Stimulated activated CD4-positive, alpha-beta T cell treated with anti-CD3 and anti-CD28 coated beads, Interleukin-15, amount 100 ng/mL, for 48 hours (primary cell): ENCODE measurements around the gene DEFB129.
"Not testable (repeated sequence)": the region's sequence is repeated elsewhere in the genome, so short reads cannot be mapped to it uniquely, and the experiment has no call there.

ENCODE experiments used
- DNase-seq, 2 donors: peaks; one replicate each; pipeline ENCODE4 v3.0.0-alpha.2; 2020; ENCODE audit warnings: low read depth in 2 of 2

Gene DEFB129

DNA sequence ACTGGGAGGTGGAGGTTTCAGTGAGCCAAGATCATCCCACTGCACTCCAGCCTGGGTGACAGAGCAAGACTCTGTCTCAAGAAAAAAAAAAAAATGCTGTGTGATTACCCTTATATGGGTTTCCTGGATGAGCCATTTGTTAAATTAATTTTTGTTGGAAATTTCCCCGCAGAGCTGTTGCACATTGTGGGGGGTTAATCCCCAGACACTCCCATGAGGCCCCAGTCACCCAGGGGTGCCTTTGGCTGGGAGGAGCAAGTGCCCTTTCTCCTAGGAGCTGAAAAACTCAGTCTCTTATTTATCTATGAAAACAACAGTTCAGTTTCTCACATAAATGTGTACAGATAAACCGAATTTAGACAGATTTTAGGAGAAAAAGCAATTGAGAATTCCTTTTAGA, 25.7 kb downstream of the DEFB129 start:
- DNase-seq, result no peak

DNA sequence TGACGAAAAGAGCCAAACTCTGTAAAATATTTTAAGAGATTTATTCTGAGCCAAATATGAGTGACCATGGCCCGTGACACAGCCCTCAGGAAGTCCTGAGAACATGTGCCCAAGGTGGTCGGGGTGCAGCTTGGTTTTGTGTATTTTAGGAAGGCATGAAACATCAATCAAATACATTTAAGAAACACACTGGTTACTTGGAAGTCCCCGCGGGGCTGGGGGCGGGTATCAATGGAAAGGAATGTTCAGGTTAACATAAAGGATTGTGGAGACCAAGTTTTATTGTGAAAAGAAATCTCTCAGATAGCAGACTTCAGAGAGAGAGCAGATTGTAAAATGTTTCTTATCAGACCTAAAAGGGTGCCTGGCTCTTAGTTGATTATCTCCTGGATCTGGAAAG, 26.4 kb downstream of the DEFB129 start:
- not testable (repeated sequence) for DNase-seq

DNA sequence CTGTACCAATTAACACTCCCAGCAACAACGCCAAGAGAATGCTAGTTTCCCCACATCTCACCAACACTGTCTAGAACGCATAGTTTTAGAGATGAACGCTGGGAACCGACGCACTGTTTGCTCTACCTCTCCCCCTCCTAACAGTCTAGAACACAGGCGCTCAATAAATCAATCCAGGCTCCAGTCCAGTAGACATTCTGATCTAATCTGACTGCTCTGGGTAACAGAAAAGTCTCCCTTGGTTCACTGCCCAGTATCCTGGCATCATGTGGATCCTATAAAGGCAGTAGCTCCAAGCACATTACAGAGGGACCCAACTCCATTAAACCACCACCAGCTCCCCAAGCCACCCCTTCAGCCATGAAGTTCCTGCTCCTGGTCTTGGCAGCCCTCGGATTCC, 30.4 kb downstream of the DEFB129 start, which contains the start of gene DEFB132:
Gene DEFB132, plus strand, starts transcription at position 306 of the 400 bp plus-strand sequence. Its CDS starts 55 bp downstream, at position 361.
- DNase-seq, result no peak

DNA sequence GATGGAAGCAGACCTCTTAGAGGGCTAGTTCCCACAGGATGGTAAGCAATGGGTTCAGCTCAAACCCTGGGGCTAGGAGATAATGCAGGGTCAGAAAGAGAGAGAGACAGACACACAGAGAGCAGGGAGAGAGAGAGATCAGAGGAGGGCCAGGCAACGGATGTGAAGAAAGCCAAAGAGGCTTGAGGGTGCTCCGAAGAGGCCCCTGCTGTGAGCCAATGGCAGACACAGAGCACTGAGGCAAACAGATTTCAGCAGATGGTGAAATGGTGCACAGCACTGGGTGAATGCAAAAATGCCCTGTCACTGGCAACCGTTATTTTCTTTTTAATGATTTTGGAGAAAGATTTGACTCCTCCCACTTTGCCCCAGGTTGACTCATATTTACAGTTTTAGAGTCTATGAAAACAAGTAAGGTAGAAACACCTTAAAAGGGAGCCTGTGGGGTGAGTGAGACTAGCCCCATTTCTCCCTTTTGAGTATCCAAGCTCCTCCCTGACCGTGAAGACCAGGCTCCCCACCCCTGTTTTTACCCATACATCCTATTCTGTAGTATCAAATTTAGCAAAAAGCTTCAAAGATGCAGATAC, 31.3 kb downstream of the DEFB129 start:
- DNase-seq, result no peak

DNA sequence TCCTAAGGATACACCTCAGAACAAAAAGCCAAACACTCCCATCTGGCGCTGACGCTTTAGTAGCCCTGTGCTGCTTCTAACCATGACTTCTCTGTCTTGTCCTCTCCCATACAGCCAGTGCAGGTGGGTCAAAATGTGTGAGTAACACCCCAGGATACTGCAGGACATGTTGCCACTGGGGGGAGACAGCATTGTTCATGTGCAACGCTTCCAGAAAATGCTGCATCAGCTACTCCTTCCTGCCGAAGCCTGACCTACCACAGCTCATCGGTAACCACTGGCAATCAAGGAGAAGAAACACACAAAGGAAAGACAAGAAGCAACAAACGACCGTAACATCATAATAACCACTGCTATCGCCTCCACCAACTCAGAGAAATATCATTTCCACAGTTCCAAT, 31.9 kb downstream of the DEFB129 start:
- no peak for DNase-seq

DNA sequence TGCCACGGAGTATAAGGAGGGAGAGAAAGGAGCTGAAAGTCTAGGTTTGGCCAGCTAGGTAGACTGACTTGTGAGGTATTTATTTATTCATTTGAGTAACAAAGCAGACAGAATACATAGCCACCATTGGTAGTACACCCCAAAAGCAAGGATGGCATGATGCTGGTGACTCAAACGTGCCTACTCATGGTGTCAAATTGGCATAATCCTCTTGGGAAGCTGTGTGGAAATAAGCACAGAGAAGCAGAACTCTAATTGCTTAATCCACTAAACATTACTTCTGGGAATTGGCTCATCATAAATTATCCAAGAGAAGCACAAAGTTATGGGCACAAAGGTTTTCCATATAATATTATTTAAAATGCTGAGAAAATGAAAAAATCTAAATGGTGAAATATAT, 32.9 kb downstream of the DEFB129 start:
- DNase-seq, result no peak

DNA sequence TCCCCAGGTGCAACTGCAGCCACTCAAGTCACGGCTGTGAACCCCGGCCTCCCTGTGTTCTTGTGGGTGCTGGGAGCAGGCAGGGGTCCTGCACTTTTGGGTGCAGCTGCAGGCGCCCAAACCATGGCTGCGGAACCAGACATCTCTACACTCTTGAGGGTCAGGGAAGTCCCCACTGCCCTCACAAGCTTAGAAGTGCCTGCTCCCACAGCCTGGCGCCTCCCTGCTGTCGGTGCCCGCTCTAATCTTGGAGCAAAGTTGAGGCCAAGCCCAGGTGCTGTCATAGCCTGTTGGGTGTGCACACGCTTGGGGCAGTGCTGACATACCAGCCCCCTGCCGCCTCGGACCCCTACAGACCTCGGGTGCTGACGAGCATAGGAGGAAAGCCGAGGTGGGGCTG, 36.6 kb downstream of the DEFB129 start:
- DNase-seq, result no peak

DNA sequence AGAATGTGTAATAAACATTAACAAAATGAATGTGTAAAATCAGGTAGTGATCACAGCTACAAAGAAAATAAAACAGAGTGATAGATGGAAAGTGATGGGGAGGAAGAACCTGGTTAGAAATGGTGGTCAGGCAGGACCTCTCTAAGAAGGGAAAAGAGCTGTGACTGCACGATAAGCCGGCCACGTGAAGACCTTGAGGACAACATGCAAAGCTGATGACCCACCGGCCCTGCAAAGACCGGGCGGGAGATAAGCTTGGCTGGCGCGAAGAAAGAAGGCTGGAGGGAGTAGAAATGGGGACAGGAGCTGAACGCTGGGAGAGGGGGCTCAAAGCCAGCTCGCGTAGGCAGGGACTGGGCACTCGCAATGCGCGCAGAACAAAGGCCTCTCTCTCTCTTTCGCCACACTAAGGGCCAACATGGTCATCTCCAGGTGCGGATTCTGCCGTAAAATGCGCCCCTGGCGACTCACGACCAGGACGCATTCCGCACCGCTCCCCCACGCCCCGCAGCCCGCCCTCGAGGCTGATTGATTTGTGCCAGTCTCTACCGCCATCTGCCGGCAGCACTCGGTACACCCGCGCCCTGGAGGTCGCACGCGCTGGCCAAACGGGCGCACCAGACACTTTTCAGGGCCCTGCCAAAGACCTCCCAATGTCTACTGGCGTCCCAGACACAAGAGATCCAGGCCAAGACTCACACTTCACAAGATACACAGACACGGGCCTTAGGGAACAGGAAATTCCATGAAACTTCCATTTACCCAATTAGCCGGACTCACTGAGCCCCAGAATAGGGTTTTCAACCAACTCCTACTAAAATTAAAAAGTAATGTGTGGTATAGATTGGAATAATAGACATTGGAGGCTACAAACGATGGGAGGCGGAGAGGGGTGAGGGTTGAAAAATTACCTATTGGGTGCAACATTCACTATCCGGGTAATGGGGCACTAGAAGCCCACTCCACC, 39.8 kb downstream of the DEFB129 start:
- DNase-seq, result peak; percentile 84 to 89

DNA sequence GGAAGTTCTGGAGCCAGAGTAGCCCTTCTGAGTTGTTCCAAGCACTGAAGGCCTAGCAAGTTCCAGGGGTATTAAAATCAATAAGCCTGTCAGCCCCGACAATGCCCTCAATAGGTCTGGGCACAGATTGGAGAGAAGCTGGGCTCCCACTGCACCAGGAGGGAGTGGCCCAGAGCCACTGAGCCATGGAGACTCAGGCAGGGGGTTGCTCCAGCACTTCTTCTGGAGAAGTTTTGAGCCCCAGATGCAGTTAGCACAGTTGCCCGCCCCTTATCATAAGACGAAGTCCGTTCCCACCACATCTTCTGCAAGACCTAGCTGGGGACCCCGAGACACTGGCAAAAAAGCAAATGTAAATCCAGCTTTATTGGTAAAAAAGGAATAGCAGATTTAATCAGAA, 43.5 kb downstream of the DEFB129 start:
- DNase-seq, result no peak

DNA sequence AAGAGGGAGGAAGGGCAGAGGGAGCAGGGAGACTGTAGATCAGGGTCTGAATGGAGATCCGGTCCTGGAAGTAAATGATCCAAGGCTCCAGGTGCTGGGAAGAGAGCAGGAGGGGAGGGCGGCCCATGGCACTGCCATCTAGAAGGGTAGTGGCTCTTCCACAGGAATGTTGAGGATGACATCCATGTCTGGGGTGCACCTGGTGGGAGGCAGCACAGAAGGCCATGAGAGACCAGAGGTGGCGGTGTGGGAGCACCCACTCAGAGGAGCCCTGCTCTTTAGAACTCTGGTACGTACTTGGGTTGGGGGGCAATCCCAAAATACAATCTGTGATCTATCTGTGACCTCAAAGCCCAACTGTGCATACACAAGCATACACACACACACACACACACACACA, 44.0 kb downstream of the DEFB129 start:
- DNase-seq, result no peak

DNA sequence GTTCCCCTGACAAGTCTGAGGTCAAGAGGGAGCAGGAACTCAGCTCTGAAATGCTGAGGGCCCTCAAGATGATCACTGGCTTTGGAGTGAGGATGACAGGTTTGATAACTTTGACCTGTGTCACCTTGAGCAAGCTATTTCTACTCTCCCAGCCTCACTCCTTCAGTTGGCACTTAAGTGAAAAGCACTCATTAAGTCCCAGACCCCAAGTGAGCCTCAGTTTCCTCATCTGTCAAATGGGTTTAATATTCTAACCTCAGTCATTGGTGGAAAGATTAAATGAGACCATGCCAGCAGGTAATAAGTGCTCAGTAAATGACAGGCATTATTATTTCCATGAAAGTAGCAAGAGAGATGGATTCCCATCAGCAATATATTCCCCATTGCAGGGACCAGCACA, 44.5 kb downstream of the DEFB129 start:
- DNase-seq, result no peak

DNA sequence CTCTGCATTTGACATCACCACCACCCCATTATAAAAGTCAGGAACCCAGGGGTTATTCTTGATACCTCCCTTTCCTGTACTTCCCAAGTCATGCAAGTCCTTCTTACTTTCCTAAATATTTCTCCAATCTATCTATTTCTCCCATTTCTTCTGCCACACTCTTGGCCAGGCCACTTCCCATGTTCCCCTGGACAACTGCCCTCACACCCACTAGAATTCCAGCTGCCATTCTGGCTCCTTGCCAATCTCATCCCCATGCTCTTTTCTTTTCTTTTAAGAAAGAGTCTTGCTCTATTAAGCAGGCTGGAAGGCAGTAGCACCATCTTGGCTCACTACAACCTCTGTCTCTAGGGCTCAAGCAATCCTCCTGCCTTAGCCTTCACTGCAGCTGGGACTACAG, 45.7 kb downstream of the DEFB129 start:
- DNase-seq, result no peak

DNA sequence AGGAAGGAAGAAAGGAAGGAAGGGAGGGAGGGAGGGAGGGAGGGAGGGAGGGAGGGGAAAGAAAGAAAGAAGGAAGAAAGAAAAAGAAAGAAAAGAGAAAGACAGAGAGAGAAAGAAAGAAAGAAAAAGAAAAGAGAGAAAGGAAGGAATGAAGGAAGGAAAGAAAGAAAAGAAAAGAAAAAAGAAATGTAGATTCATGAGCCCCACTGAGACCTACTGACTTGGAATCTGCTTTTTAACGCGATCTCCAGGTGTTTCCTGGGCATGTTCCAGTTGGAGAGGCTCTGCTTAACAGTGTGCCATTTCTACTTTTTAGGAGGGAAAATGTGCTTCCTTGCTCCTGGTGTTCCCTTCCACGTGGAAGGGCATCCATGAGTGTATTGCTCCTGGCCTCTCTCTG, 46.8 kb downstream of the DEFB129 start:
- no peak for DNase-seq

DNA sequence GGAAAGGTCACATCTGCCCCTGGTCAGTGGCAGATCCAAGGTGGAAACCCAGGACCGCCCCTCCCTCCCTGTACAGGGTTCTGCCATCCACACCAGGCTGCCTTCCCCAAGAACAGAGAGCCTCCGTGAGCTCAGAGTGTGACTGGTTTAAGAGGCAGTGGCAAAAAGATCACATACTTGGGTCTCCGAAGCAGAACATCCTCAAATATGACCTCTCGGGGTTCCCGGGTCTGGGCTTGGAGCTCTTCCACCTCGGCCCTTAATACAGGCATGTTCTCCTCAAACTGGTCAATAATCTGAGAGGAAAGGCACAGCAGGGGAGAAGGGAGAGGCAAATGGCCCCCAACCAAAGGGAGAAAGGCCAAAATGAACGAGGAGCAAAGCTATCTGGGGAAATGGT, 48.7 kb downstream of the DEFB129 start:
- DNase-seq, result no peak

DNA sequence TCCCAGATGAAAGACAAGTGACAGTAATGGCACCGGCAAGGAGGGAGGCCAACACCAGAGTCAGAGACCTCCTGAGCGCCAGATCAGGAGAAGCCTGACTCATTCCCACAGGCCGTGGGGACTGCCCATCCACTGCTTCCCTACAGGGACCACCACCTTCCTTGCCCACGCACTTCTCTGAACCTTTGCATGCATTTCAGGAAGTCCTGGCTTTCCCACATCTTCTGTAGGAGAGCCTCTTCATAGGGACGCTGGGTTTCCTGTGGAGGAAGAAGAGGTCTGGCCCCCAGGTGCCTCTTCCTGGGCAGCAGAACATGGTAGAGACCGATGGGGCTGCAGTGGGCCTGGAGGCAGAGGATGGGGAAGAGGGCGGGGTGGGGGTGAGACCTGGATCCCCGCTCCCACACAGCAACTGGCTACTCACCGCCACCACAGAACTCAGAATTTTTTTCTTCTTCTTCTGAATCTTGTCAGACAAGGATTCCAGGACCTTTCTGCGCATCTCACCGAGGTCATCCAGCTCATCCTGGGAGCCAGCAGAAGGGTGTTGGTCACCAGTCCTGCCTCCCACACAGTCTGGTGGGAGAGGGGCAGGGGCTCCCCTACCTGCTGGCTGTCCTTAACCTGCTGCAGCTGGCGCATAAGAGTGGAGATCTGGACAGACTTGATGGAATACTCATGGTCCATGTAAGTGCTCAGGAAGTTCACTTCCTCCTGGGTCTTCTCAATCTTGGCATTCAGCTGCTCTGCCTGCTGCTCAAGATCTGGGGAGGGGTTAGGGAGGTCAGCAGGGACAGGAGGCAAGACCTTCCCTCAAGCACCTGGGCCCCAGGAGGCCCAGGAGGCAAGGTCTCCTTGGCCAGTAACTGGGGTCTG, 49.8 kb downstream of the DEFB129 start:
- no peak for DNase-seq

DNA sequence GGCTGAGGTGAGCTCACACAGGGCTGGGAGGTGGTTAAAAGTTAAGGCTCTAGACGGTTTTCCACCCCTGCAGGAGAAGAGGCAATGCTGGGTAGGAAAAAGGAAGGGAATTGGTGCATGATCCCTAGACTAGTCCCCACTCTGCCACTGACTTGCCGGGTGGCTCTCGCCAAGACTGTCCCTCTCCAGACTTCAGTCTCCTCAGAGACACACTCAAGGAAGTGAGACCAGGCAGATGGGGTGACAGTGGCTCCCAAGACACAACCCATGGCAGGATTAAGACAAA, 50.4 kb downstream of the DEFB129 start:
- DNase-seq, result no peak

DNA sequence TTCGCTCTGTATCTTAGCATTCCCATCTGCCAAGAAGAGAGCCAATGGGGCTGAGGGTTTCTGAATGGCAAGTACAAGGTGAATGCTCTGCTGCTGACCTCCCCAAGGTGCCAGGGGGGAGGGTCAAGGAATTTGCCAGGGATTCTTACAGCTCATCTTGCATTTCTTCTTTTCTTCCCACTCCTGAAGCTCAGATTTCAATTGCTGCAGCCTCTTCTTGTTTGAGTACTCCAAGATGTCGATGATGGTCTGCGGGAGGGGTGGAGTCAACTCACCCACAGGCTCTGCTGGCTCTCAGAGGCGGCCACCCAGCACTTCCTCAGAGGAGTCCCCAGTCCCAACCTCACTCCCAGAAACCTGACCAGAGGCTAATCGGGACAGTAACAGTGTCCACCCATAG, 51.1 kb downstream of the DEFB129 start:
- no peak for DNase-seq

DNA sequence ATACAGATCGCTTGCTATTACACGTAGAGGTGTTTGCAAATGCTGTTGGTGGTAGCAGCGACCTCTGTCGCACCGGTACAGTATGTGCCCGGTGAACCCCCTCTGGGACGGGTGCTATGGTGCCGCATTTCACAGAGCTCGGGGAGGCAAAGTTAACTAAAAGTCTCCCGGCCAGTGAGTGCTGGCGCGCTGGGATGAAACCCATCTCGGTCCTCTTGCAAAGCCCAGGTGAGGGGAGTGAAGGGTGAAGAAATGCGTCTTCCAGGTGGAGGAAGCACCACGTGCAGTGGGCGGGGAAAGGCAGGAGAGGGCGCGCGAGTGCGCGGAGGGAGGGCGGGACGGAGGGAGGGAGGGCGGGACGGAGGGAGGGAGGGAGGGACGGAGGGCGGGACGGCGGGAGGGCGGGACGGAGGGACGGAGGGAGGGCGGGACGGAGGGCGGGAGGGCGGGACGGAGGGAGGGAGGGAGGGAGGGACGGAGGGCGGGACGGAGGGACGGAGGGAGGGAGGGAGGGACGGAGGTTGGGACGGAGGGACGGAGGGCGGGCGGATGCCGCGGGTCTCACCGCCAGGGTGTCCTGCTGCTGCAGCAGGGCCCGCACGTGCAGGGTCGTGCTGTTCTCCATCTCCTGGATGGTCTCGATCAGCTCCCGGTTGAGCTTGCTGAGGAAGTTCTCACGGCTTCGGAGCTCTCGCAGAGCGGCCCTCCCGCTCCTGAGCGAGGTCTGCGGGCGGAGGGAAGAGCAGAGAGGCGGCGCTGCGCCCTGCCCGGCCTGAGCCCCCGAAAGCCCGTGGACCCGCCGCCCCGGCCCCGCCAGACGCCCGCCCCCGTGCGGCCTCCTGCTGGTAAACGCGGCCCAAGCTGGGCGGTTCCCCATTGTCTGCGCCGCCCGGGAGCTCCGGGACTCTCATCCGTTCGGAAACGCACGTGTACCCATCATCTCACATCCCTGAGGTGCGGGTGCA, 51.8 kb downstream of the DEFB129 start:
- DNase-seq, result no peak
